Stimulated activated CD8-positive, alpha-beta memory T cell treated with anti-CD3 and anti-CD28 coated beads, Interleukin-4, amount 100 ng/mL, for 48 hours (primary cell): Measurements from ENCODE around the gene RHOT2.

Experiments used
- DNase-seq: peaks from one replicate; pipeline ENCODE4 v3.0.0-alpha.2; 2020

RHOT2 gene

DNA sequence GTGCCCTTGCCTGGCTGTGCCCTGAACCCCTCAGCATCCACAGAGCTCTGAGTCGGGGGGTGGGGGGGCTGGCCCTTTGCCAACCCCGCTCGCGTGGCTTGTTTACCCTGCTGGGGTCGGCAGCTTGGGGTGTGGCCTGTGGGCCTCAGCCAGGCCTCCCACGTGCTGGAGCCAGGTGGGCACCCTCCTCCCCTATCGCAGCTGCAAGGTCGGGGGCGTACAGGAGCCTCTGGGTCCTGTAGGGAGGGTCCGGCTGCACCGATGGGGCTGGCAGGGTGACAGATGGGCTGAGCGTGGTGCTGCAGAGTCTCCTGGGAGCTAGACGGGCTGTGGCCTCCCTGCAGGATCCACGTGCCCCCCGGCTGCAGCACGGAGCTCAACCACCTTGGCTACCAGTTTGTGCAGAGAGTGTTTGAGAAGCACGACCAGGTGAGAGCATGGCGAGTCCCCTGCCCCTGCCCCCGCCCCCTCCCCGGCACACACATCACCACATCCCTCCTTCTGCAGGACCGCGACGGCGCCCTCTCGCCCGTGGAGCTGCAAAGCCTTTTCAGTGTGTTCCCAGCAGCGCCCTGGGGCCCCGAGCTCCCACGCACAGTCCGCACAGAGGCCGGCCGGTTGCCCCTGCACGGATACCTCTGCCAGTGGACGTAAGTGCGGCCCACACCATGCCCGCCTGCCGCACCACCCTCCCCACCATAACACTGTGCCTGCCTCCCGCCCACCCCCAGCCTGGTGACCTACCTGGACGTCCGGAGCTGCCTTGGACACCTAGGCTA, 3.6 kb downstream of the RHOT2 start:
- DNase-seq = no peak

DNA sequence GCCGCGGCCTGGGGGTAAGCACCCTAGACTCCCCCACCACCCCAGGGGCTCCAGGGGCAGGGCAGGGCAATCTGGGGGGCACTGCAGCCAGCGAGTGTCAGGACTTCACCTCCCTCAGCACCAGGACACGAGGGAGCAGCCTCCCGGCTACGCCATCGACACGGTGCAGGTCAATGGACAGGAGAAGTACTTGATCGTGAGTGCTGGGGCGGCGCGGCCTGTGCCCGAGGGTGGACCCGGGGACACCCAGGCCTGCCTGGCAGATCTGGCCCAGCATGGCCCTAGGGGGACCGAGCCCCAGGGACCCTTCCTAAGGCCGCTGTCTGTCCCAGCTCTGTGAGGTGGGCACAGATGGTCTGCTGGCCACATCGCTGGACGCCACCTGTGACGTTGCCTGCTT, 4.4 kb downstream of the RHOT2 start:
- DNase-seq = no peak

DNA sequence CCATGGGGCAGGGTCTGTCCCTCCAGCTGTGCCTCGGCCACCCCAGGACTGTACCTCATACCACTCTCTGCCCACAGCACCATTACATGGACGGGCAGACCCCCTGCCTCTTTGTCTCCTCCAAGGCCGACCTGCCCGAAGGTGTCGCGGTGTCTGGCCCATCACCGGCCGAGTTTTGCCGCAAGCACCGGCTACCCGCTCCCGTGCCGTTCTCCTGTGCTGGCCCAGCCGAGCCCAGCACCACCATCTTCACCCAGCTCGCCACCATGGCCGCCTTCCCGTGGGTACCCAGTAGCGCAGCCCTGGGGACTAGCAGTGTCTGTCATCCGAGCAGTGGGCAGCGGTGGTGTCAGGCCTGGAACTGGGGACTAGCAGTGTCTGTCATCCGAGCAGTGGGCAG, 4.9 kb downstream of the RHOT2 start:
- DNase-seq = no peak

DNA sequence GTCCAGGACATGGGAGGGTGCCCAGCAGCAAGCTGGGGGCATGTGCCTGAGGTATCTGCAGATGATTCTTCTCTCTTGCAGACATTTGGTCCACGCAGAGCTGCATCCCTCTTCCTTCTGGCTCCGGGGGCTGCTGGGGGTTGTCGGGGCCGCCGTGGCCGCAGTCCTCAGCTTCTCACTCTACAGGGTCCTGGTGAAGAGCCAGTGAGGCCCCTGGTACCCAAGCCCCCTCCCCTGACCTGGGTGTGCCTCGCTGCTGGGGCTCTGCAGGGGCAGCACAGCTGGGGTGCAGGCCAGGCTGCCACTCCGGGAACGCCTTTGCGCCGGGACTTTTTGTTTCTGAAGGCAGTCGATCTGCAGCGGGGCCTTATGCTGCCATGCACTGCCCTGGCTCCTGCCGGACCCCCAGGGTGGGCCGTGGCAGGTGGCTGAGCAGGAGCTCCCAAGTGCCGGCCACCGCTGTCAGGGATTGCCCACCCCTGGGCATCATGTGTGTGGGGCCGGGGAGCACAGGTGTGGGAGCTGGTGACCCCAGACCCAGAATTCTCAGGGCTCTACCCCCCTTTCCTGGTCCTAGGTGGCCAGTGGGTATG, 5.6 kb downstream of the RHOT2 start:
- no peak for DNase-seq

DNA sequence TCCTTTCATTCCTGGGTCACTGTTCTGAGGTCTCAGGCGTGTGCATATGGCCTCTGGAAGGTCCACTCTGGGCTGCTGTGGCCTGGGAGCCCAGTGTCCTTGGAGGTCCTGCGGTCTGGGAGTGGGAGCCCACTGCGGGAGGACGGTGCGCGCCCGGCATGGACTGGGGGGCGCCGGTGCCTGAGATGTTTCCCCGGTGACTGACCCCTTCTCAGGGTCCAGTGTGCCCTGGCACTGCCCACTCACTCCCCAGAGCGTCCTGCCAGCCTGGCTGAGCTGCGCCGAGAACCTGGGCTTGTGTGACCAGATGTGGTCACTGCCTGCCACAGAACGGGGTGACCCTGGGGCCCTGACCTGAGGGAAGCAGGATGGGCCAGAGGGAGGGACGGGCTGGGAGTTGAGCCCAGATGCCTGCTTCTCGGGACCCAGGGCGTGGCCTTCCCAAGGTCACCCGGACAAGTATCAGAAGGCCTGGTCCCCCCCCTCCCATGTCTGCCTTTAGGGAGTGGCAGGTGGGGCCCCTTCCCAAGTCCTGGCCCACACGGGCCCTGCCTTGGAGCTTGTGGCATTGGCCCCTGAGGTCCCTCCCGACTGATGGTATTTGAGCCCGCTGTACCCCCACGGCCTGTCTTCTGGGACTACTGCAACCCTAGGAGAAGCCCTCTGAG, 6.4 kb downstream of the RHOT2 start:
- DNase-seq = no peak

DNA sequence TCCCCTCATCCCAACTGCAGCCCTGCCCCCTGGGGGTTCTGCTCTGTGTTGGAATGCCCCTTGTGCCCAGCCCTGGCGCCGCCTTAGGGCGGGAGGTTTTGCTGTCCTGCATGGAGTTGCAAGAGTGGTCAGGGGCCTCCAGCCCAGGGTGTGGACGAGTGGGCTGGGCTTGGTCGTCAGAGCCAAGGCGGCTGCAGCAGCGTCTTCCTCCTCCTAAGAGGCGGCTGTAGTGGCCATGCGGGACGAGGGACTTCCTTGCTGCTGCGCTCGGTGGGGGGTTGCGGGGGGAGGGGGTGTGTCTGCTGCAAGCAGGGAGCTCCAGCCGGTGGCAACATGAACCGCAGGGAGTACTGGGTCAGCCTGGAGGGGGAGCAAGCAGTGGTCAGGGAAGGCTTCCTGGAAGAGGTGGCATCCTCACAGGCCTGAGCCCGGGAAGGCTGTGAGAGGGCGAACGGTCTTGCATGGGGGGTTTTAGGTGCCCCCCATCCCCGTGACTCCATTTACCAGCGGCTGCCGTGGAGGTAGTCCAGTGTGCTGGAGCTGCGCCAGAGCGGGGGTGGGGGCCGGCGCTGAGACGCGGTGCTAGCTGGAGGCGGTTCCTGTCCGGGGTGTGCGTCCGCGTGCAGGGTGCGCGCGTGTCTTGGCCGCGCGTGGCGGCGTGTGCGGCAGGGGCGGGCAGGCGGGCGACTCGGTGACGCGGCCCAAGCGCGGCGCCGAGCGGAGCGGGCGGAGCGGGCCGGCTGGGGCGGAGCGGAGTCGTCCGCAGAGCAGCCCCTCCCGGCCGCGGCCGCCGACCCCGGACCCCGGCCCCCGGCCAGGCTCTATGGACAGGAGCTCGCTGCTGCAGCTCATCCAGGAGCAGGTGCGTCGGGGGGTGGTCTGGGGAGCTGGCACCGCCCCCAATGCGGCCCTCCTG, 7.3 kb downstream of the RHOT2 start, which contains the start of gene RHBDL1:
RHBDL1 (plus strand) TSS at position 704 of the 916 bp plus-strand sequence; CDS start at position 824, 120 bp downstream.
- DNase-seq = no peak

DNA sequence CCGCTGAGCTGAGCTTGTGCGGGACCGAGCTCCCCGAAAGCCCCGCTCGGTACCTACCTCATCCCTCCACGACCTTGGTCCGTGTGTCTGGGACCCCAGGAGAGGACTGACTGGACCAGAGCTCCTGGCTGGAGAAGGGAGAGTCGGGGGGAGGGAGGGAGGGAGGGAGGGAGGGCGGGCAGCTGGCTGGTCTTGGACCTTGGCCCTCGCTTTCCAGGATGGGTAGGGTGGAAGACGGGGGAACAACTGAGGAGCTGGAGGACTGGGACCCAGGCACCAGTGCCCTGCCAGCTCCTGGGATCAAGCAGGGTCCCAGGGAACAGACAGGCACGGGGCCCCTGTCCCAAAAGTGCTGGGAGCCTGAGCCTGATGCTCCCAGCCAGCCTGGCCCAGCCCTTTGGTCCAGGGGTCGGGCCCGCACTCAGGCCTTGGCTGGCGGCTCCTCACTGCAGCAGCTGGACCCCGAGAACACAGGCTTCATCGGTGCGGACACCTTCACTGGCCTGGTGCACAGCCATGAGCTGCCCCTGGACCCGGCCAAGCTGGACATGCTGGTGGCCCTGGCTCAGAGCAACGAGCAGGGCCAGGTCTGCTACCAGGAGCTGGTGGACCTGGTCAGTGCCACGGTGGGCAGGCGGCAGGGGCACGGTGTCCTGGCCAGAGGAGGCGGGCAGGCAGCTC, 8.1 kb downstream of the RHOT2 start:
- DNase-seq = no peak

DNA sequence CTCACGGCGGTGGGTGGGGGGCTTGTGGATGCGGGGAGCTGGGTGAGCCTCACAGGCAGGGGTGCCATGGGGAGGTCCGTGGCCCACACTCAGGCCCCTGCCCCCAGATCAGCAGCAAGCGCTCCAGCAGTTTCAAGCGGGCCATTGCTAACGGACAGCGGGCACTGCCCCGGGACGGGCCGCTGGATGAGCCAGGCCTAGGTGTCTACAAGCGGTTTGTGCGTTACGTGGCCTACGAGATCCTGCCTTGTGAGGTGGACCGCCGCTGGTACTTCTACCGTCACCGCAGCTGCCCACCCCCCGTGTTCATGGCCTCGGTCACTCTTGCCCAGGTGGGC, 8.6 kb downstream of the RHOT2 start:
- no peak for DNase-seq

DNA sequence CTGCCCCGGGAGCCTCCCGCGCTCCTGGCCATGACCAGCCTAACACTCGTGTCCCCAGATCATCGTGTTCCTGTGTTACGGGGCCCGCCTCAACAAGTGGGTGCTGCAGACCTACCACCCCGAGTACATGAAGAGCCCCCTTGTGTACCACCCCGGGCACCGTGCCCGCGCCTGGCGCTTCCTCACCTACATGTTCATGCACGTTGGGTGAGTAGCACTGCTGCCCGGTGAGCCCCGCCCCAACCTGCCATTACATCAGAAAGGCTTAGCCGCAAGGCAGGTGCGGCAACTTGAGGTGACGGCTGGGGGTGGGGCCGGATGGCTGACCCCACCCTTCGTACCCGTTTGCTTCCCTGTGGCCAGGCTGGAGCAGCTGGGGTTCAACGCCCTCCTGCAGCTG, 9.0 kb downstream of the RHOT2 start:
- DNase-seq = no peak

DNA sequence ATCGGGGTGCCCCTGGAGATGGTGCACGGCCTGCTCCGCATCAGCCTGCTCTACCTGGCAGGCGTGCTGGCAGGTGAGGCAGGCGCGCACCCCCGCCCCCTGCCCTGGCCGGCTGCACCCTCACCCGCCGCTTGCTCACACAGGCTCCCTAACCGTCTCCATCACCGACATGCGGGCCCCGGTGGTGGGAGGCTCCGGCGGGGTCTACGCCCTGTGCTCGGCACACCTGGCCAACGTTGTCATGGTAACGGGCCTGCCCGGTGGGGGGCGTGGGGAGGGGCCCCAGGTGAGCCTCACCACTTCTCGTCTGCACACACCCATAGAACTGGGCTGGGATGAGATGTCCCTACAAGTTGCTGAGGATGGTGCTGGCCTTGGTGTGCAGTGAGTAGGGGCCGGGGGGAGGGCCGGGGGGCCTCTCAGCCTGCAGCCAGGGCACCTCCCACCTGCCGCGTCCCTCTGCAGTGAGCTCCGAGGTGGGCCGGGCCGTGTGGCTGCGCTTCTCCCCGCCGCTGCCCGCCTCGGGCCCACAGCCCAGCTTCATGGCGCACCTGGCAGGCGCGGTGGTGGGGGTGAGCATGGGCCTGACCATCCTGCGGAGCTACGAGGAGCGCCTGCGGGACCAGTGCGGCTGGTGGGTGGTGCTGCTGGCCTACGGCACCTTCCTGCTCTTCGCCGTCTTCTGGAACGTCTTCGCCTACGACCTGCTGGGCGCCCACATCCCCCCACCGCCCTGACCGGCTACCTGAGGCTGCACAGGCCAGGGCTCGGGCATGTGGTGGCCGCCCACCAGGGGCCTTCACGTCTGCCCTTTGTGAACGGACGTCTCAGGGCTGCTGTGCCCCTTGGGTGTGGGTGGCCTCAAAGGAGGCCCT, 9.6 kb downstream of the RHOT2 start:
- DNase-seq = no peak

DNA sequence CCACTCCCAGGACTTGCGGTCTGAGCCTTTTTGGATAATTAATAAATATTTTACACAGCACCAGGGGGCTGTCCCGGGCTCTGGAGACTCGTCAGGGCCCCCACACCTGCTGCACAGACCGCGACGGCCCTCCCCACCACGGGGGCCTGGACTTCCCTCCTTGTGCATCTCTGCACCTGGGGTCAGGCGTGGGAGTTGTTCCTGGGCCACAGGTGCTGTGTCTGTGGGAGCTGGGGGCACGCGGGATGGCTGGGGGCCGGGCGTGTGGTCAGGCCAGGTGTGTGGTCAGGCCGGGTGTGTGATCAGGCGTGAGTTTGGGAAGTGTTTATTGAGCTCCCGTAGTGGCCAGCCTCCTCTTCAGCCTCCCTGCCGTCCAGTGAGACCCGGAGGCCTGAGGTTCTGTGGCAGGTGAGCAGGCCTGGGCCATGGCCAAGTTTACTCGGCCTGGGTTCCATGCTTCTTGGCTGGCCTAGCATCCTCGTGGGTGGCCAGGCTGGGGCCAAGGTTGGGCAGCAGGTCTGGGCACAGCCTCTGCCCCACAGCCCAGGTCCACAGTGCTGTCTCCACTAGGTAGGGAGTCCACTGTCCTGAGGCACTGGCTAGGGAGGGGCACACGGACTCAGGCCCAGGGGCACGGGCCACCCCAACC, 10.4 kb downstream of the RHOT2 start:
- DNase-seq = no peak

DNA sequence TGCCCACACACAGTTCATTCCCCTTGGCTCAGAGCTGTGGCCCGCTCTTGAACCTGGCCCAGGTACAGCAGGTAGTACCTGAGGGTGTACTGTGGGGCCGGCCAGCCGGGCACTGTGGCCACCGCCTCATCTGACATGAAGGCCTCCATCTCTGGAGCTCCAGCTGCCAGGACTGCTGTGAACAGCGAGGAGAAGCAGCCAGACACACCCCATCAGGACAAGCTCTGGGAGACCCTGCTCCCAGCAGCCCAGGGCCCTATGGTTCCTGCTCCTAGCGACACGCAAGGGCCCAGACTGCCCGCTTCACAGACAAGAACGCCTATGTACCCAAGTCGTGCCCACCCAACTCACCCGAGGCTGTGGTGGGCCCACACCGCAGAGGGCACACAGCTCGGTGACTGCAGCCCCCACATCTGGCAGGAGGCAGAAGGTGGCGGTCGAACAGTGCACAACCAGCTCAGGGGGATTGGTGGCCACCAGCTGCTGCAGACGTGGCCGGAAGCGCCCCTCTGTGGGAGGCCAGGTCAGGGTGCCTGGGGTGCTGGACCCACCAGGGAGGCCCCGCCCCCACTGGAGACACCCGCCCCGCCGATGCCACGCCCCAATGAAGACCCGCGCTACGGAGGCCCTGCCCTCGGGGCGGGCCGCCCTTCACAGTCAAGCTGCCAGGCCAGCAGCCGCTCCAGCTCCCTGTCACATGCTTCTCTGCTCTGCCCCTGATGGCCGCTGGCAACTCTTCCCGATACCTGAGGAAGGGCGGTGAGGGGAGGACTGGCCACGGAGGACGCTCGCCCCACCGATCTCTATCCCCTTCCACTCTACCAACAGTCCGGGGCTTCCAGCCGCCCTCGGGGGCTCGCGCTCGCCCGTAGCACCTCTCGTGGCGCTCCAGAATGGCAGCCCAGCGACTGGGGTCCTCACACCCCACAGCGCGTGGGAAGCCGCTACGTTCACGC, 11.2 kb downstream of the RHOT2 start:
- DNase-seq = peak; percentile 78

DNA sequence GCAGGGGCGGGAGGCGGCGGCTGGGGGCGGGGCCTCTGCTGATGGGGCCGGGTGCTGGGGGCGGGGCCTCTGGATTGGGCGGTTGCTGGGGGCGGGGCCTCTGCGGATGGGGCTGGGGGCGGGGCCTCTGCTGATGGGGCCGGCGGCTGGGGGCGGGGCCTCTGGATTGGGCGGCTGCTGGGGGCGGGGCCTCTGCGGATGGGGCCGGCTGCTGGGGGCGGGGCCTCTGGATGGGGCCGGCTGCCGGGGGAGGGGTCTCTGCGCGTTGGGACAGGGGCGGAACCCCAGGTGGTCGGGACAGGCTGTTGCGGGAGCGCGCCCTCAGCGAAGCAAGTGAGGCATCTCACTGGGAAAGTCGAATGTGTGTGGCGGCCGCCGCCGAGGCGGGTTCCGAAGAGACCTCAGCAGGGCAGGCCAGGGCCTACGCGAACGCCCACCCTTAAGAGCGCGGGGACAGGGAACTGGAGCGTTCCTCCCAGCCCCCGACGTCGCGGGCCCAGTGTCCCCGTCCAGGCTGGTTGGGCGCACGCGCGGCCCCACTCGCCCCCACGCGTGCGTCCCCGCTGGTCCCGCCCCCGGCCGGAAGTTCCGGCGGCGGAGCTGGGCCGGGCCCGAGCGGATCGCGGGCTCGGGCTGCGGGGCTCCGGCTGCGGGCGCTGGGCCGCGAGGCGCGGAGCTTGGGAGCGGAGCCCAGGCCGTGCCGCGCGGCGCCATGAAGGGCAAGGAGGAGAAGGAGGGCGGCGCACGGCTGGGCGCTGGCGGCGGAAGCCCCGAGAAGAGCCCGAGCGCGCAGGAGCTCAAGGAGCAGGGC, 12.1 kb downstream of the RHOT2 start, which contains the start of gene STUB1:
STUB1 (plus strand) TSS at position 597 of the 811 bp plus-strand sequence; CDS start at position 713, 116 bp downstream.
- peak; percentile 94 for DNase-seq

DNA sequence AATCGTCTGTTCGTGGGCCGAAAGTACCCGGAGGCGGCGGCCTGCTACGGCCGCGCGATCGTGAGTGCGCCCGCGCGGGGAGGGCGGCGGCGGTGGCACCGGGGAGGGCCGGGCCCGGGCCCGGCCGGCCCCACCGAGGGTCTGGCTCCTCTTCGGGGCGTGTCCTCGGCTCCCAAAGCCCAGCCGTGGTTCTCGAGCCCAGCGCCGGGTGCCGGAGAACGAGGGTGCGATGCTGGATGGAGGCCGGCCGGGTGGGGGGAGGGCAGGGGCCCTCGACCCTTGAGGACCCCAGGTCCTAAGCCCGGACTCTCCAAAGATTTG, 12.7 kb downstream of the RHOT2 start:
- DNase-seq = no peak

DNA sequence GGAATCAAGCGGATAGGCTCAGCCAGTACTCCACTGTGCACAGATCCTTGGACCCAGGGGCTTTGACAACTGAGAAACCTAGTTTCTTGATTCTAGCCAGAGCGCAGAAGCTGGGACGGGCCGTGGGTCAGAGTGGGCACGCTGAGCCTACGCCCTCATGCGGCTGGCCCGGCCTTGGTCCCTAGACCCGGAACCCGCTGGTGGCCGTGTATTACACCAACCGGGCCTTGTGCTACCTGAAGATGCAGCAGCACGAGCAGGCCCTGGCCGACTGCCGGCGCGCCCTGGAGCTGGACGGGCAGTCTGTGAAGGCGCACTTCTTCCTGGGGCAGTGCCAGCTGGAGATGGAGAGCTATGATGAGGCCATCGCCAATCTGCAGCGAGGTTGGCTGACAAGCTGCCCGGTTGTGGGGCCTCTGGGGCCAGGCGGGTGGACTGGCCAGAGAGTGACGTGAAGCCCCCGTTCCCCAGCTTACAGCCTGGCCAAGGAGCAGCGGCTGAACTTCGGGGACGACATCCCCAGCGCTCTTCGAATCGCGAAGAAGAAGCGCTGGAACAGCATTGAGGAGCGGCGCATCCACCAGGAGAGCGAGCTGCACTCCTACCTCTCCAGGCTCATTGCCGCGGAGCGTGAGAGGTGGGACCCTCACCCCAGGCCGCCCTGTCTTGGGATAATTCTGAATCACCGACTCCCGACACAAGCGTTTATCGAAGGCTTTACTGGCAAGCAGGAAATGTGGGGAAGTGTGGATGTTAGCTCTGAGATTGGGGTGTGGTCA, 13.2 kb downstream of the RHOT2 start:
- peak; percentile 47 for DNase-seq

DNA sequence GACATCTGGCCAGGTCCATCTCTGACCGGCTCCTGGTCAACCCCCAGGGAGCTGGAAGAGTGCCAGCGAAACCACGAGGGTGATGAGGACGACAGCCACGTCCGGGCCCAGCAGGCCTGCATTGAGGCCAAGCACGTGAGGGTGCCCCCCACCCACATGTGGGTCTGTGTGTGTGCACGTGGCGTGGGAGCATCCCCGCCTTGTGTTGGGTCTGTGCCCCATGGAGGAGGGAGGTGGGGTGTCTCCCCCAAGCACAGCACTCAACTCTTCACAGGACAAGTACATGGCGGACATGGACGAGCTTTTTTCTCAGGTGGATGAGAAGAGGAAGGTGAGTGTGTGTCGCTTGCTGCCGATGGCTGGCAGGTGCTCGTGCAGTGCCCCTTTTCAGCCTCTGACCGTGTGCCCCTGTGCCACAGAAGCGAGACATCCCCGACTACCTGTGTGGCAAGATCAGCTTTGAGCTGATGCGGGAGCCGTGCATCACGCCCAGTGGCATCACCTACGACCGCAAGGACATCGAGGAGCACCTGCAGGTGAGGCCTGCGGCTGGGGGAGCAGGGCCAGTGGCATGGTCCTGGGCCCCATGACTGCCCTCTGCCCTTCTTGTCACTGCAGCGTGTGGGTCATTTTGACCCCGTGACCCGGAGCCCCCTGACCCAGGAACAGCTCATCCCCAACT, 14.0 kb downstream of the RHOT2 start:
- DNase-seq = no peak
